K562 (cell line): ENCODE results near the gene NYAP1. TPM values are rescaled to one million over a fixed set of nuclear protein-coding genes. Genes with fewer than 3 reads are reported as not detected.
A peak's percentile ranks its signal among the peaks of the same experiment; 100 is the strongest.

Experiments used
- HIVEP1 ChIP-seq: fragments of 250-450 bp; sonication (Bioruptor Pico); IDR thresholded peaks from 2 replicates; pipeline ENCODE4 v1.4.0; 2020; ENCODE audit warnings: mild to moderate bottlenecking
- SOX6 ChIP-seq: fragments of 450-650 bp; IDR thresholded peaks from 2 replicates; pipeline ENCODE4 v1.6.1; 2014; ENCODE audit warnings: mild to moderate bottlenecking
- SRSF1 ChIP-seq: fragments of 200-400 bp; formaldehyde crosslinking; IDR thresholded peaks from 2 replicates; pipeline ENCODE4 v1.6.1; 2017; ENCODE audit warnings: mild to moderate bottlenecking, low read depth, low read length, moderate library complexity
- XRCC4 ChIP-seq: IDR thresholded peaks from one replicate; pipeline ENCODE4 v1.6.1; 2011; ENCODE audit not compliant: insufficient read depth, insufficient read length; ENCODE audit errors: extremely low read depth
- YBX1 ChIP-seq: fragments of 450-650 bp; IDR thresholded peaks from 2 replicates; pipeline ENCODE4 v1.7.1; 2016; ENCODE audit warnings: mild to moderate bottlenecking
- ZBTB7A ChIP-seq: IDR thresholded peaks from 2 replicates; pipeline ENCODE4 v1.6.1; 2011; ENCODE audit warnings: low read depth, mild to moderate bottlenecking, low read length, moderate library complexity, borderline replicate concordance; ENCODE audit not compliant: control insufficient read depth
- ZNF583 ChIP-seq: fragments of 250-450 bp; sonication (Bioruptor Pico); IDR thresholded peaks from 2 replicates; pipeline ENCODE4 v1.4.0; 2020
- ZNF589 ChIP-seq: fragments of 200-800 bp; sonication (Bioruptor generic); IDR thresholded peaks from 2 replicates; pipeline ENCODE4 v1.6.1; 2016; ENCODE audit warnings: low read depth, missing genetic modification characterization, missing compliant biosample characterization
- polyA plus RNA-seq, 8 experiments: library from polyadenylated mRNA; depleted of rRNA in 4 of 8; stranded (reverse) in 5 of 8; unstranded in 3 of 8; fragments of >200 nt; fragmentation: Nextera tagmentation in 2 of 8; fragmentation: Illumina TruSeq in 1 of 8; extraction: Ambion mirVana in 2 of 8; extraction: Trizol in 1 of 8; gene quantifications; 2 replicates each; pipeline versions ENCODE4 v1.2.1 to v1.2.3, GENCODE V29; 2011 to 2014; ENCODE audit warnings: inconsistent platforms in 1 of 8, missing spikeins in 1 of 8
- total RNA-seq, 7 experiments: library from RNA; depleted of rRNA in 6 of 7; stranded (reverse); fragments of >200 nt in 6 of 7; fragmentation: Illumina TruSeq in 2 of 7; extraction: Trizol in 2 of 7; gene quantifications; 2 replicates each; pipeline versions ENCODE4 v1.2.1 to v1.2.3, GENCODE V29; 2011 to 2021; ENCODE audit warnings: low replicate concordance in 1 of 7
- TF ChIP-seq, protein P1 (sequence below): sonication (generic); formaldehyde crosslinking; IDR thresholded peaks from 2 replicates; pipeline ENCODE4 v1.8.0; 2022; ENCODE audit warnings: missing genetic modification reagents, mild to moderate bottlenecking, moderate library complexity, borderline replicate concordance
- TF ChIP-seq, protein P2 (sequence below): IDR thresholded peaks from 2 replicates; pipeline ENCODE4 v1.6.1; 2011; ENCODE audit warnings: borderline replicate concordance, low read depth, mild to moderate bottlenecking, moderate library complexity, low read length; ENCODE audit not compliant: insufficient read depth, poor library complexity, severe bottlenecking
- TF ChIP-seq, protein P3 (sequence below): sonication (generic); formaldehyde crosslinking; IDR thresholded peaks from 2 replicates; pipeline ENCODE4 v1.8.0; 2022; ENCODE audit warnings: mild to moderate bottlenecking, missing genetic modification reagents
- TF ChIP-seq, protein P4 (sequence below): sonication (generic); formaldehyde crosslinking; IDR thresholded peaks from 2 replicates; pipeline ENCODE4 v1.8.0; 2022; ENCODE audit warnings: mild to moderate bottlenecking, missing genetic modification reagents

Gene NYAP1
- total and polyA plus RNA-seq, 9 of the 15 experiments (the other 6 are each of a cell fraction or from before 2014, with no cell fraction given) = 0.11 to 0.88 (median 0.22) TPM; not detected in 2

DNA sequence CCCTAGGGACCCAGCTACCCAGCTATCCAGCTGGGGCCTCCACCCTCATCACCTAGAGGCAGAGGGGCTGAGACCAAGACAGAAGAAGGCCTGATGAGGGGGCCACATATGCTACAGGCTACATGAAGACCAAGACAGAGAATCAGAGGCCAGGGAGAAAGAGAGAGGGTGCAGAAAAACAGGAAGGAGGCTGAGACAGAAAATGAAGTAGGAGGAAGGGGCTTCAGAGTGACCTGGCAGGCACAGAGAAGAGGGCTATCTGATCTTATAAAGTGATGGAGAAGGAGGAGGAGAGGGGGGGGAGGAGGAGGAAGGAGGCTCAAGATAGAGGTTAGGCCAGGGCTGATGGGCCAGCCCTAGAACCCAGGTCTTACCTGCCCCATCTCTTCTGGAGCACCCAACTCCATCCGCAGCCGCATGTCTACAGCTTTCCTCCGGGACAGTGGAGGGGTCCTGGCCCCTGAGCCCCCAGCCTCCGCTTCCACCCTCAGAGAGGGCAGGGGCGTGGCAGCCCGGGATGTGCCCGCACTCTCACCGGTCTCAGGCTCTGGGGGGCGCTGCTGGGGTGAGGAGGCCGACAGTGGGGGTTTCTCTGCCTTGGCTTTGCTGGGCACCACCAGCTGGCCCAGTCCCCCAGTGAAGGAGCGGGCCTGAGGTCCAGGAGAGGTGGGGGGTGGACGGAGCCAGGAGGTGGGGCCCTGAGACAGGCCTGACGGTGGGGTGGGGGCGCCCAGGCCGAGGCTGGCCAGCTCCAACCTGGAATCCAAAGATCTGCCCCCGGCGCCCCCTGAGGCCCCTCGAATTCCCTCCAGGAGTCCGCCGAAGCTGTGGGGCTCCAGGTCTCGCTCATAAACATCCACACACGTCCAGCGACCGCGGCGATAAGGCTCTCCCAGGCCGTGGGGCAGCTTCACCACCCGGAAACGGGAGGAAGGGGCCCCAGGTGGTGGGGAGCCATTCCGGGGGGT is 6.5 kb upstream of the NYAP1 start (continued):
- TF ChIP-seq SRSF1 (no peak), ZNF583 (CRISPR knock-in tag) (no peak), XRCC4 (no peak), ZNF589 (CRISPR knock-in tag) (no peak), HIVEP1 (CRISPR knock-in tag) (no peak), YBX1 (no peak), SOX6 (no peak), ZBTB7A (0 out of 2 replicates have a peak, but pooled peaks have one; percentile 48)
- TF ChIP-seq, protein P1, sequence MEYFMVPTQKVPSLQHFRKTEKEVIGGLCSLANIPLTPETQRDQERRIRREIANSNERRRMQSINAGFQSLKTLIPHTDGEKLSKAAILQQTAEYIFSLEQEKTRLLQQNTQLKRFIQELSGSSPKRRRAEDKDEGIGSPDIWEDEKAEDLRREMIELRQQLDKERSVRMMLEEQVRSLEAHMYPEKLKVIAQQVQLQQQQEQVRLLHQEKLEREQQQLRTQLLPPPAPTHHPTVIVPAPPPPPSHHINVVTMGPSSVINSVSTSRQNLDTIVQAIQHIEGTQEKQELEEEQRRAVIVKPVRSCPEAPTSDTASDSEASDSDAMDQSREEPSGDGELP (CRISPR knock-in tag) = peak; percentile 77
- TF ChIP-seq, protein P2, sequence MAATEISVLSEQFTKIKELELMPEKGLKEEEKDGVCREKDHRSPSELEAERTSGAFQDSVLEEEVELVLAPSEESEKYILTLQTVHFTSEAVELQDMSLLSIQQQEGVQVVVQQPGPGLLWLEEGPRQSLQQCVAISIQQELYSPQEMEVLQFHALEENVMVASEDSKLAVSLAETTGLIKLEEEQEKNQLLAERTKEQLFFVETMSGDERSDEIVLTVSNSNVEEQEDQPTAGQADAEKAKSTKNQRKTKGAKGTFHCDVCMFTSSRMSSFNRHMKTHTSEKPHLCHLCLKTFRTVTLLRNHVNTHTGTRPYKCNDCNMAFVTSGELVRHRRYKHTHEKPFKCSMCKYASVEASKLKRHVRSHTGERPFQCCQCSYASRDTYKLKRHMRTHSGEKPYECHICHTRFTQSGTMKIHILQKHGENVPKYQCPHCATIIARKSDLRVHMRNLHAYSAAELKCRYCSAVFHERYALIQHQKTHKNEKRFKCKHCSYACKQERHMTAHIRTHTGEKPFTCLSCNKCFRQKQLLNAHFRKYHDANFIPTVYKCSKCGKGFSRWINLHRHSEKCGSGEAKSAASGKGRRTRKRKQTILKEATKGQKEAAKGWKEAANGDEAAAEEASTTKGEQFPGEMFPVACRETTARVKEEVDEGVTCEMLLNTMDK = peak; percentile 80
- TF ChIP-seq, protein P3, sequence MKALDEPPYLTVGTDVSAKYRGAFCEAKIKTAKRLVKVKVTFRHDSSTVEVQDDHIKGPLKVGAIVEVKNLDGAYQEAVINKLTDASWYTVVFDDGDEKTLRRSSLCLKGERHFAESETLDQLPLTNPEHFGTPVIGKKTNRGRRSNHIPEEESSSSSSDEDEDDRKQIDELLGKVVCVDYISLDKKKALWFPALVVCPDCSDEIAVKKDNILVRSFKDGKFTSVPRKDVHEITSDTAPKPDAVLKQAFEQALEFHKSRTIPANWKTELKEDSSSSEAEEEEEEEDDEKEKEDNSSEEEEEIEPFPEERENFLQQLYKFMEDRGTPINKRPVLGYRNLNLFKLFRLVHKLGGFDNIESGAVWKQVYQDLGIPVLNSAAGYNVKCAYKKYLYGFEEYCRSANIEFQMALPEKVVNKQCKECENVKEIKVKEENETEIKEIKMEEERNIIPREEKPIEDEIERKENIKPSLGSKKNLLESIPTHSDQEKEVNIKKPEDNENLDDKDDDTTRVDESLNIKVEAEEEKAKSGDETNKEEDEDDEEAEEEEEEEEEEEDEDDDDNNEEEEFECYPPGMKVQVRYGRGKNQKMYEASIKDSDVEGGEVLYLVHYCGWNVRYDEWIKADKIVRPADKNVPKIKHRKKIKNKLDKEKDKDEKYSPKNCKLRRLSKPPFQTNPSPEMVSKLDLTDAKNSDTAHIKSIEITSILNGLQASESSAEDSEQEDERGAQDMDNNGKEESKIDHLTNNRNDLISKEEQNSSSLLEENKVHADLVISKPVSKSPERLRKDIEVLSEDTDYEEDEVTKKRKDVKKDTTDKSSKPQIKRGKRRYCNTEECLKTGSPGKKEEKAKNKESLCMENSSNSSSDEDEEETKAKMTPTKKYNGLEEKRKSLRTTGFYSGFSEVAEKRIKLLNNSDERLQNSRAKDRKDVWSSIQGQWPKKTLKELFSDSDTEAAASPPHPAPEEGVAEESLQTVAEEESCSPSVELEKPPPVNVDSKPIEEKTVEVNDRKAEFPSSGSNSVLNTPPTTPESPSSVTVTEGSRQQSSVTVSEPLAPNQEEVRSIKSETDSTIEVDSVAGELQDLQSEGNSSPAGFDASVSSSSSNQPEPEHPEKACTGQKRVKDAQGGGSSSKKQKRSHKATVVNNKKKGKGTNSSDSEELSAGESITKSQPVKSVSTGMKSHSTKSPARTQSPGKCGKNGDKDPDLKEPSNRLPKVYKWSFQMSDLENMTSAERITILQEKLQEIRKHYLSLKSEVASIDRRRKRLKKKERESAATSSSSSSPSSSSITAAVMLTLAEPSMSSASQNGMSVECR (CRISPR knock-in tag) = peak; percentile 68; the same call in 1 of the 2 replicates
- TF ChIP-seq, protein P4, sequence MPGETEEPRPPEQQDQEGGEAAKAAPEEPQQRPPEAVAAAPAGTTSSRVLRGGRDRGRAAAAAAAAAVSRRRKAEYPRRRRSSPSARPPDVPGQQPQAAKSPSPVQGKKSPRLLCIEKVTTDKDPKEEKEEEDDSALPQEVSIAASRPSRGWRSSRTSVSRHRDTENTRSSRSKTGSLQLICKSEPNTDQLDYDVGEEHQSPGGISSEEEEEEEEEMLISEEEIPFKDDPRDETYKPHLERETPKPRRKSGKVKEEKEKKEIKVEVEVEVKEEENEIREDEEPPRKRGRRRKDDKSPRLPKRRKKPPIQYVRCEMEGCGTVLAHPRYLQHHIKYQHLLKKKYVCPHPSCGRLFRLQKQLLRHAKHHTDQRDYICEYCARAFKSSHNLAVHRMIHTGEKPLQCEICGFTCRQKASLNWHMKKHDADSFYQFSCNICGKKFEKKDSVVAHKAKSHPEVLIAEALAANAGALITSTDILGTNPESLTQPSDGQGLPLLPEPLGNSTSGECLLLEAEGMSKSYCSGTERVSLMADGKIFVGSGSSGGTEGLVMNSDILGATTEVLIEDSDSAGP = no peak
